Right lobe of liver (tissue), 6 donors: ENCODE results near the gene CACNA2D3. TPM values are rescaled to one million over a fixed set of nuclear protein-coding genes. Genes with fewer than 3 reads are reported as not detected.

Experiments
- ATAC-seq, 4 donors: fragments of 200-7000 bp; cut with Tn5 transposase; one replicate each; pipeline ENCODE4 v1.9.1; 2020; ENCODE audit warnings: mild to moderate bottlenecking in 4 of 4, moderate library complexity in 4 of 4
- DNase-seq, 3 donors: peaks; one replicate each; pipeline ENCODE4 v3.0.0-alpha.2; 2020
- H3K27ac ChIP-seq, 3 donors: fragments of 200-600 bp; one replicate each; pipeline ENCODE4 v1.8.0; 2022
- H3K27me3 ChIP-seq, 2 donors: fragments of 200-600 bp; one replicate each; pipeline ENCODE4 v1.8.0; 2022
- H3K36me3 ChIP-seq, 4 donors: fragments of 200-600 bp; sonication (generic) in 1 of 4; one replicate each; pipeline versions ENCODE4 v1.5.1 to v1.8.0; 2017 to 2022; ENCODE audit warnings: control low read depth in 1 of 4
- H3K4me1 ChIP-seq, 4 donors: fragments of 200-600 bp; sonication (generic) in 1 of 4; one replicate each; pipeline versions ENCODE4 v1.5.1 to v1.8.0; 2017 to 2022; ENCODE audit warnings: control low read depth in 1 of 4
- H3K4me3 ChIP-seq, 3 donors: fragments of 200-600 bp; one replicate each; pipeline ENCODE4 v1.8.0; 2022
- H3K9me3 ChIP-seq, 4 donors: fragments of 200-600 bp; sonication (generic) in 1 of 4; one replicate each; pipeline versions ENCODE4 v1.5.1 to v1.8.0; 2017 to 2022; ENCODE audit warnings: control low read depth in 1 of 4
- POLR2A ChIP-seq: fragments of 450-650 bp; IDR thresholded peaks from one replicate; pipeline ENCODE4 v1.6.1; 2017; ENCODE audit warnings: antibody characterized with exemption, mild to moderate bottlenecking
- WGBS: methylation state at CpG from one replicate; pipeline ENCODE4 v1.1.6; 2018; ENCODE audit warnings: low coverage, low lambda C conversion rate; ENCODE audit not compliant: insufficient coverage; ENCODE audit errors: missing lambda C conversion rate; 5-methylcytosine and 5-hydroxymethylcytosine counted together
- intact Hi-C, 2 donors: fragments of 100-400 bp; cut with DNase I; formaldehyde crosslinking; loops; one replicate each; pipeline versions ENCODE4 v1.11.2 to v1.14.1; 2022
- total RNA-seq, 6 experiments: library from RNA; depleted of rRNA in 2 of 6; stranded (reverse); fragments of >200 nt in 2 of 6; fragmentation: NEBNext Ultra II Directional in 3 of 6; extraction: Animal tissue kit (Norgen Biotek cat#: 25700) in 3 of 6; gene quantifications; one replicate each; pipeline versions ENCODE4 v1.1.0 to v1.2.4, GENCODE V29; 2016 to 2023
- TF ChIP-seq, protein P1 (sequence below), 4 donors: fragments of 200-600 bp in 3 of 4; fragments of 450-650 bp in 1 of 4; IDR thresholded peaks; one replicate each; pipeline versions ENCODE4 v1.5.1 to v1.8.0; 2016 to 2022; ENCODE audit warnings: antibody characterized with exemption in 4 of 4, mild to moderate bottlenecking in 2 of 4
- donor health status: DM: no; HTN: yes; CAD: no.
- donor health status: DM: no; HTN: no; CAD: no.
- donor health status: DM: no; HTN: no; CAD: no.
- donor health status: DM: no; HTN: yes; CAD: no.
- donor health status: DM: no; HTN: yes; CAD: no.

CACNA2D3 gene
- total RNA-seq, 6 experiments from 2014 or later, result 0.28 to 0.87 TPM; not detected in 4

- WGBS, result 81% methylated on average over 5 of the region's 7 CpGs
- H3K4me3 ChIP-seq, result no peak overlapping the region
- H3K36me3 ChIP-seq, result no peaks in the 10 kb centered on the region
- intact Hi-C loops, result no loop called here
- no peak overlapping the region for H3K27ac ChIP-seq
- H3K4me1 ChIP-seq, result peaks cover 0 to 9% (median 5%) of the 10 kb centered on the region in 4 donors
- H3K27me3 ChIP-seq, result no peaks in the 10 kb centered on the region
- ATAC-seq (peak in 1 of 4 donors; percentile 5), DNase-seq (no peak)
- no peaks in the 10 kb centered on the region for H3K9me3 ChIP-seq
- TF ChIP-seq, protein P1, sequence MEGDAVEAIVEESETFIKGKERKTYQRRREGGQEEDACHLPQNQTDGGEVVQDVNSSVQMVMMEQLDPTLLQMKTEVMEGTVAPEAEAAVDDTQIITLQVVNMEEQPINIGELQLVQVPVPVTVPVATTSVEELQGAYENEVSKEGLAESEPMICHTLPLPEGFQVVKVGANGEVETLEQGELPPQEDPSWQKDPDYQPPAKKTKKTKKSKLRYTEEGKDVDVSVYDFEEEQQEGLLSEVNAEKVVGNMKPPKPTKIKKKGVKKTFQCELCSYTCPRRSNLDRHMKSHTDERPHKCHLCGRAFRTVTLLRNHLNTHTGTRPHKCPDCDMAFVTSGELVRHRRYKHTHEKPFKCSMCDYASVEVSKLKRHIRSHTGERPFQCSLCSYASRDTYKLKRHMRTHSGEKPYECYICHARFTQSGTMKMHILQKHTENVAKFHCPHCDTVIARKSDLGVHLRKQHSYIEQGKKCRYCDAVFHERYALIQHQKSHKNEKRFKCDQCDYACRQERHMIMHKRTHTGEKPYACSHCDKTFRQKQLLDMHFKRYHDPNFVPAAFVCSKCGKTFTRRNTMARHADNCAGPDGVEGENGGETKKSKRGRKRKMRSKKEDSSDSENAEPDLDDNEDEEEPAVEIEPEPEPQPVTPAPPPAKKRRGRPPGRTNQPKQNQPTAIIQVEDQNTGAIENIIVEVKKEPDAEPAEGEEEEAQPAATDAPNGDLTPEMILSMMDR (IDR thresholded peaks at IDR 0.05), result no peak
- TF ChIP-seq POLR2A, result no peak
Observed at GRCh38 chr3:54303517-54304375, 181.4 kb downstream of the CACNA2D3 start.

GRCh38 chr3:54304877-54305276, 182.5 kb downstream of the CACNA2D3 start:
- peak; percentile 66 to 89 (median 74) for ATAC-seq
- WGBS, result 28% methylated on average over 3 of the region's 3 CpGs

GRCh38 chr3:54305409-54306099, 183.2 kb downstream of the CACNA2D3 start:
- H3K36me3 ChIP-seq, result no peaks in the 10 kb centered on the region
- ATAC-seq (no peak), DNase-seq (no peak)
- H3K27ac ChIP-seq, result no peak overlapping the region
- TF ChIP-seq POLR2A, result no peak
- TF ChIP-seq, protein P1 (IDR thresholded peaks at IDR 0.05), result no peak
- H3K4me1 ChIP-seq, result peaks cover 0 to 6% (median 2%) of the 10 kb centered on the region in 4 donors
- H3K27me3 ChIP-seq, result no peaks in the 10 kb centered on the region
- H3K4me3 ChIP-seq, result no peak overlapping the region
- 72% methylated on average over 3 of the region's 3 CpGs for WGBS
- intact Hi-C loops, result no loop called here
- no peaks in the 10 kb centered on the region for H3K9me3 ChIP-seq

More at GRCh38 chr3:54304877-54305276, 182.5 kb downstream of the CACNA2D3 start:
- intact Hi-C loops, result no loop called here
- Histone ChIP-seq H3K4me1 (peaks cover 0 to 6% (median 2%) of the 10 kb centered on the region in 4 donors), H3K9me3 (no peaks in the 10 kb centered on the region), H3K27me3 (no peaks in the 10 kb centered on the region), H3K27ac (no peak overlapping the region), H3K36me3 (no peaks in the 10 kb centered on the region), H3K4me3 (no peak overlapping the region)
- TF ChIP-seq, protein P1 (IDR thresholded peaks at IDR 0.05), result no peak
- no peak for TF ChIP-seq POLR2A
- no peak for DNase-seq

DNA sequence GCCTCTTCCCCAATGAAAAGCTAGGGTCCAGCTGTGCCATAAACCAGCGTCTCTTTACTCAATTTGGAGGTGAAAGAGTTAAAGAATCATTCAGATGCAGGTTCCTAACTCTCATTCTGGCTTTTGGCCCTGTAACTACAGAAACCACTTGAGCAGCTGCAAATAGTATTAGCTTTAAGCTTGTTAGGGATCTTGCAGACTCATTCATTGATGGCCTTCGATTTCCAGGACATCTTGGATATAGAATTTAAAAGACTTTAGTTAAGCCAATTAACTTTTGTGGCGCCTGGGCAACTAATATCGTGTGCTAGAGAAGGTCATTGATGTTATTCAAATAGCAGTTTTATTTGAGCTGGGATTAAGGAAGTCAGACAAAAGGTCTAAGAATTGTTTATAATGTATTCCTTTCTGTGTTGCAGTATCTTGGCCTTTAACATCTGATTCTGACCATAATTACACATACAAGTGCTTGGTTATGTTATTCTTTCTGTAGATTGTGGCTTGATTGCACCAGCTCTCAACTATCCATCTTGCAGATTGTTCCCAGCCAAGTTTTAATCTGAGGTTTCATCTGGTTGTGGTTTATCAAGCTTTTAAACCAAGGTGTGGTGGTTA, 185.3 kb downstream of the CACNA2D3 start:
- no peak overlapping the region for H3K4me3 ChIP-seq
- intact Hi-C loops, result no loop called here
- H3K27ac ChIP-seq, result no peak overlapping the region
- no peak for TF ChIP-seq POLR2A
- TF ChIP-seq, protein P1 (IDR thresholded peaks at IDR 0.05), result no peak
- H3K4me1 ChIP-seq, result peaks cover 0 to 6% (median 2%) of the 10 kb centered on the region in 4 donors
- H3K9me3 ChIP-seq, result no peaks in the 10 kb centered on the region
- no peaks in the 10 kb centered on the region for H3K27me3 ChIP-seq
- ATAC-seq (no peak), DNase-seq (no peak)
- H3K36me3 ChIP-seq, result no peaks in the 10 kb centered on the region
- 64% methylated on average over 4 of the region's 4 CpGs for WGBS
